GM12892 (cell line): Measurements from ENCODE around the gene ZDHHC20.

Experiments
- POLR2A ChIP-seq: IDR thresholded peaks from 2 replicates; pipeline ENCODE4 v1.6.1; 2011; ENCODE audit warnings: low read depth, low read length, control low read depth
- POLR2AphosphoS5 ChIP-seq: IDR thresholded peaks from 2 replicates; pipeline ENCODE4 v1.6.1; 2011; ENCODE audit warnings: low read depth, low read length, control low read depth
- TAF1 ChIP-seq: IDR thresholded peaks from 2 replicates; pipeline ENCODE4 v1.6.1; 2011; ENCODE audit warnings: low read depth, mild to moderate bottlenecking, control low read depth, low read length, borderline replicate concordance

GRCh38 chr13:21402586-21403307 is 56.4 kb downstream of the ZDHHC20 start:
- TF ChIP-seq POLR2A (no peak), POLR2AphosphoS5 (no peak), TAF1 (no peak)
